ENCODE data around the gene KIRREL2. TPM values are rescaled to one million over a fixed set of nuclear protein-coding genes. Genes with fewer than 3 reads are reported as not detected.
A peak's percentile ranks its signal among the peaks of the same experiment; 100 is the strongest.
"Not testable (repeated sequence)": the region's sequence is repeated elsewhere in the genome, so short reads cannot be mapped to it uniquely, and the experiment has no call there.

Gene KIRREL2
- total and polyA plus RNA-seq, 5 experiments from 2014 or later, result 0.16 to 0.99 (median 0.77) TPM

- peaks cover under 1 to 18% (median 7%) of the 10 kb centered on the region in 4 donors for H3K4me1 Mint-ChIP-seq
- ATAC-seq (no peak), DNase-seq (no peak)
- peaks cover 12 to 80% (median 51%) of the 10 kb centered on the region in 5 donors for H3K27me3 Mint-ChIP-seq
- no peak overlapping the region for H3K27ac Mint-ChIP-seq
- POLR2A ChIA-PET, result no interaction called here
- H3K9me3 Mint-ChIP-seq, result no peaks in the 10 kb centered on the region
- peaks cover 0 to 3% (median 0%) of the 10 kb centered on the region in 3 donors for H3K36me3 Mint-ChIP-seq
- no peak overlapping the region for H3K4me3 Mint-ChIP-seq
These were observed 5.8 kb downstream of the KIRREL2 start for GRCh38 chr19:35862528-35862927.

- Mint-ChIP-seq H3K27me3 (peaks cover 12 to 82% (median 52%) of the 10 kb centered on the region in 5 donors), H3K9me3 (no peaks in the 10 kb centered on the region), H3K4me1 (peaks cover 4 to 23% (median 8%) of the 10 kb centered on the region in 4 donors), H3K4me3 (no peak overlapping the region), H3K36me3 (peaks cover 0 to 3% (median 0%) of the 10 kb centered on the region in 3 donors), H3K27ac (no peak overlapping the region)
- ATAC-seq, result no peak
- POLR2A ChIA-PET, result no interaction called here
- DNase-seq, result no peak
These were observed 6.3 kb downstream of the KIRREL2 start for GRCh38 chr19:35863018-35863417.

GRCh38 chr19:35868172-35868822 is 11.6 kb downstream of the KIRREL2 start, which contains the start of gene APLP1:
APLP1 (plus strand) TSS chr19:35868574; CDS start chr19:35868637, 63 bp downstream.
- no peaks in the 10 kb centered on the region for H3K9me3 Mint-ChIP-seq
- peaks cover 14 to 32% (median 17%) of the 10 kb centered on the region in 4 donors for H3K4me1 Mint-ChIP-seq
- H3K27me3 Mint-ChIP-seq, result peaks cover 10 to 75% (median 48%) of the 10 kb centered on the region in 5 donors
- DNase-seq, result peak in 8 of 10 donors; percentile 27 to 61 (median 44)
- peak within 1 kb of the TSS; percentile 59 to 76 (median 68) for H3K4me3 Mint-ChIP-seq
- ATAC-seq, result peak; percentile 65 to 82
- H3K27ac Mint-ChIP-seq, result no peak within 1 kb of the TSS
- POLR2A ChIA-PET, result no interaction called here
- peaks cover 0 to 2% (median 0%) of the 10 kb centered on the region in 3 donors for H3K36me3 Mint-ChIP-seq

- H3K4me1 Mint-ChIP-seq, result peaks cover 14 to 32% (median 17%) of the 10 kb centered on the region in 4 donors
- H3K4me3 Mint-ChIP-seq, result peak overlapping the region; percentile 59 to 76 (median 68)
- peaks cover 10 to 80% (median 52%) of the 10 kb centered on the region in 5 donors for H3K27me3 Mint-ChIP-seq
- ATAC-seq (no peak), DNase-seq (peak in 1 of 10 donors; percentile 15)
- peaks cover 0 to 2% (median 0%) of the 10 kb centered on the region in 3 donors for H3K36me3 Mint-ChIP-seq
- POLR2A ChIA-PET, result no interaction called here
- no peaks in the 10 kb centered on the region for H3K9me3 Mint-ChIP-seq
- no peak overlapping the region for H3K27ac Mint-ChIP-seq
These were observed 12.2 kb downstream of the KIRREL2 start for GRCh38 chr19:35868823-35869326.

GRCh38 chr19:35869327-35870123 is 12.8 kb downstream of the KIRREL2 start:
- no peaks in the 10 kb centered on the region for H3K9me3 Mint-ChIP-seq
- peaks cover 10 to 85% (median 56%) of the 10 kb centered on the region in 5 donors for H3K27me3 Mint-ChIP-seq
- DNase-seq (peak; percentile 50 to 85 (median 78)), ATAC-seq (peak; percentile 86 to 95)
- H3K4me3 Mint-ChIP-seq, result peak overlapping the region; percentile 61 to 88 (median 78)
- peaks cover 14 to 32% (median 17%) of the 10 kb centered on the region in 4 donors for H3K4me1 Mint-ChIP-seq
- peak overlapping the region in 3 of 10 donors; percentile 44 to 75 (median 63) for H3K27ac Mint-ChIP-seq
- POLR2A ChIA-PET, result interaction anchor here (0.6 kb wide), 1 partner anchor 16 kb away, joined by 4 read pairs; no protein-coding TSS in a partner anchor
- peaks cover 0 to 2% (median 0%) of the 10 kb centered on the region in 3 donors for H3K36me3 Mint-ChIP-seq

- H3K36me3 Mint-ChIP-seq, ATAC-seq, POLR2A ChIA-PET, H3K9me3 Mint-ChIP-seq: not testable (repeated sequence)
- H3K4me3 Mint-ChIP-seq, result peak overlapping the region; percentile 61 to 88 (median 78)
- peak overlapping the region in 4 of 10 donors; percentile 44 to 75 (median 68) for H3K27ac Mint-ChIP-seq
- peaks cover 14 to 32% (median 17%) of the 10 kb centered on the region in 4 donors for H3K4me1 Mint-ChIP-seq
- peaks cover 12 to 85% (median 55%) of the 10 kb centered on the region in 5 donors for H3K27me3 Mint-ChIP-seq
- peak in 1 of 10 donors; percentile 32 for DNase-seq
These were observed 13.5 kb downstream of the KIRREL2 start for GRCh38 chr19:35870124-35870736.

GRCh38 chr19:35870798-35871197 is 14.1 kb downstream of the KIRREL2 start:
- Mint-ChIP-seq H3K4me1 (peaks cover 14 to 32% (median 17%) of the 10 kb centered on the region in 4 donors), H3K27me3 (peaks cover 9 to 83% (median 49%) of the 10 kb centered on the region in 5 donors), H3K9me3 (no peaks in the 10 kb centered on the region), H3K27ac (peak overlapping the region in 1 of 10 donors; percentile 19), H3K36me3 (peaks cover 0 to 2% (median 0%) of the 10 kb centered on the region in 3 donors), H3K4me3 (no peak overlapping the region)
- no peak for ATAC-seq
- DNase-seq, result peak in 1 of 10 donors; percentile 30
- POLR2A ChIA-PET, result no interaction called here

GRCh38 chr19:35871611-35872010 is 14.9 kb downstream of the KIRREL2 start:
- peaks cover 13 to 84% (median 50%) of the 10 kb centered on the region in 5 donors for H3K27me3 Mint-ChIP-seq
- no peaks in the 10 kb centered on the region for H3K9me3 Mint-ChIP-seq
- H3K4me3 Mint-ChIP-seq, result no peak overlapping the region
- POLR2A ChIA-PET, result no interaction called here
- DNase-seq, result peak in 1 of 10 donors; percentile 46
- peak overlapping the region in 1 of 10 donors; percentile 51 for H3K27ac Mint-ChIP-seq
- no peak for ATAC-seq
- H3K4me1 Mint-ChIP-seq, result peaks cover 12 to 32% (median 17%) of the 10 kb centered on the region in 4 donors
- H3K36me3 Mint-ChIP-seq, result peaks cover 0 to 2% (median 2%) of the 10 kb centered on the region in 3 donors

- no peak for ATAC-seq
- Mint-ChIP-seq H3K4me1 (peaks cover 12 to 32% (median 17%) of the 10 kb centered on the region in 4 donors), H3K9me3 (no peaks in the 10 kb centered on the region), H3K27me3 (peaks cover 13 to 86% (median 50%) of the 10 kb centered on the region in 5 donors), H3K27ac (peak overlapping the region in 1 of 10 donors; percentile 51), H3K36me3 (peaks cover 0 to 2% (median 2%) of the 10 kb centered on the region in 3 donors), H3K4me3 (no peak overlapping the region)
- POLR2A ChIA-PET, result no interaction called here
- no peak for DNase-seq
These were observed 15.5 kb downstream of the KIRREL2 start for GRCh38 chr19:35872180-35872579.

- H3K27me3 Mint-ChIP-seq, result peaks cover 16 to 92% (median 56%) of the 10 kb centered on the region in 5 donors
- peaks cover 0 to 2% (median 2%) of the 10 kb centered on the region in 3 donors for H3K36me3 Mint-ChIP-seq
- no peak for DNase-seq
- no peak overlapping the region for H3K4me3 Mint-ChIP-seq
- peaks cover 8 to 16% (median 10%) of the 10 kb centered on the region in 4 donors for H3K4me1 Mint-ChIP-seq
- POLR2A ChIA-PET, result no interaction called here
- no peak for ATAC-seq
- H3K27ac Mint-ChIP-seq, result no peak overlapping the region
- peaks cover 0 to under 1% (median 0%) of the 10 kb centered on the region in 9 donors for H3K9me3 Mint-ChIP-seq
These were observed 17.8 kb downstream of the KIRREL2 start for GRCh38 chr19:35874392-35874930.

GRCh38 chr19:35879068-35879467 is 22.4 kb downstream of the KIRREL2 start:
- Mint-ChIP-seq H3K4me1 (peaks cover 5 to 17% (median 11%) of the 10 kb centered on the region in 4 donors), H3K36me3 (peaks cover 0 to 2% (median 0%) of the 10 kb centered on the region in 3 donors), H3K9me3 (peaks cover 0 to 3% (median 0%) of the 10 kb centered on the region in 9 donors), H3K27me3 (peaks cover 11 to 60% (median 33%) of the 10 kb centered on the region in 5 donors), H3K27ac (no peak overlapping the region), H3K4me3 (no peak overlapping the region)
- POLR2A ChIA-PET, result interaction anchor here (0.7 kb wide), 1 partner anchor 74 kb away, joined by 3 read pairs; no protein-coding TSS in a partner anchor
- ATAC-seq (no peak), DNase-seq (no peak)

Data from naive thymus-derived CD8-positive, alpha-beta T cell (primary cell).